KMS-11 (cell line): ENCODE measurements around the gene CFAP73.

Experiments used
- H2AFZ ChIP-seq: fragments of 200-600 bp; sonication (generic); 2 replicates; pipeline ENCODE4 v1.6.1; 2016; ENCODE audit warnings: antibody characterized with exemption, mixed run types, low read depth
- H3K27ac ChIP-seq: fragments of 200-600 bp; sonication (generic); 2 replicates; pipeline ENCODE4 v1.6.1; 2016; ENCODE audit warnings: mild to moderate bottlenecking, mixed run types
- H3K27me3 ChIP-seq: fragments of 200-600 bp; sonication (generic); 2 replicates; pipeline ENCODE4 v1.6.1; 2017; ENCODE audit warnings: mild to moderate bottlenecking, low read depth, mixed run types, moderate library complexity; ENCODE audit not compliant: insufficient read depth
- H3K36me3 ChIP-seq: fragments of 200-600 bp; sonication (generic); 2 replicates; pipeline ENCODE4 v1.6.1; 2017; ENCODE audit warnings: mild to moderate bottlenecking, mixed run types; ENCODE audit not compliant: insufficient read depth
- H3K4me1 ChIP-seq: fragments of 200-600 bp; sonication (generic); 2 replicates; pipeline ENCODE4 v1.6.1; 2016; ENCODE audit warnings: mild to moderate bottlenecking, low read depth, mixed run types; ENCODE audit not compliant: poor library complexity, severe bottlenecking
- H3K4me2 ChIP-seq: fragments of 200-600 bp; sonication (generic); 2 replicates; pipeline ENCODE4 v1.7.0; 2016; ENCODE audit warnings: mild to moderate bottlenecking, mixed run types
- H3K4me3 ChIP-seq: fragments of 200-600 bp; sonication (generic); IDR thresholded peaks from 2 replicates; pipeline ENCODE4 v1.6.1; 2017; ENCODE audit warnings: low read depth, low read length, mixed read lengths; ENCODE audit not compliant: insufficient read depth
- H3K79me2 ChIP-seq: fragments of 200-600 bp; sonication (generic); 2 replicates; pipeline ENCODE4 v1.6.1; 2016; ENCODE audit warnings: low read depth, mixed run types; ENCODE audit not compliant: insufficient read depth
- H3K9ac ChIP-seq: fragments of 200-600 bp; sonication (generic); 2 replicates; pipeline ENCODE4 v1.6.1; 2016; ENCODE audit warnings: mild to moderate bottlenecking, mixed run types
- H4K20me1 ChIP-seq: fragments of 200-600 bp; sonication (generic); 2 replicates; pipeline ENCODE4 v1.6.1; 2016; ENCODE audit warnings: mild to moderate bottlenecking, mixed run types; ENCODE audit not compliant: insufficient read depth
- CTCF ChIP-seq: fragments of 200-600 bp; sonication (generic); conservative IDR thresholded peaks from 2 replicates; pipeline ENCODE4 v1.6.1; 2017; ENCODE audit warnings: low read depth, mild to moderate bottlenecking, antibody characterized with exemption, low read length, moderate library complexity, mixed read lengths

CFAP73 gene

DNA sequence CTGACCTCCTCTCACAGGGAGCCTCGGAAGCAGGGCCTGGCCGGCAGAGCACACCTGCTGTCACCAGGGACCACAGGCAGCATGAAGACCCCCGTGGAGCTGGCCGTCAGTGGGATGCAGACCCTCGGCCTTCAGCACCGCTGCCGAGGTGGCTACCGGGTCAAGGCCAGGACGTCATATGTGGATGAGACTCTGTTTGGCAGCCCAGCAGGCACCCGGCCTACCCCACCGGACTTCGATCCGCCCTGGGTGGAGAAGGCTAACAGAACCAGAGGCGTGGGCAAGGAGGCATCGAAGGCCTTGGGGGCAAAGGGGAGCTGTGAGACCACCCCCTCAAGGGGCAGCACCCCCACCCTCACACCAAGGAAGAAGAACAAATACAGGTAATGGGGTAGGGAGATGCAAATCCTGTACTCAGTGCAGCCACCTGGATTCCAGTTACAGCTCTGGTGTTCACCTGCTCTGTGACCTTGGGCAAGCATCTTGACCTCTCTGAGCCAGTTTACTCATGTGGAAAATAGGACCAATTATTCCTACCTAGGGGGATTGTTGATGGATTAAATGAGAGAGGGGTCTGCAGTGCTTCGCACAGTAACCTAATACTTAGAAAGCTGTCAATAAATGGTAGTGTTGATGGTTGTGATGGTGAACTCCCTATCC is 37.3 kb downstream of the CFAP73 start:
- Histone ChIP-seq H3K27me3 (no peaks in the 10 kb centered on the region), H3K36me3 (no peaks in the 10 kb centered on the region), H3K4me1 (peaks cover 25% of the 10 kb centered on the region), H2AFZ (no peak overlapping the region), H3K9ac (no peak overlapping the region), H4K20me1 (no peaks in the 10 kb centered on the region), H3K4me2 (peak overlapping the region; percentile 51), H3K4me3 (no peak overlapping the region), H3K79me2 (peaks cover 26% of the 10 kb centered on the region), H3K27ac (no peak overlapping the region)
- TF ChIP-seq CTCF: no peak

- Histone ChIP-seq H3K79me2 (peaks cover under 1% of the 10 kb centered on the region), H3K27me3 (no peaks in the 10 kb centered on the region), H3K36me3 (no peaks in the 10 kb centered on the region), H3K27ac (no peak overlapping the region), H3K4me3 (no peak overlapping the region), H3K4me1 (peaks cover 16% of the 10 kb centered on the region), H4K20me1 (no peaks in the 10 kb centered on the region), H2AFZ (no peak overlapping the region), H3K4me2 (no peak overlapping the region), H3K9ac (no peak overlapping the region)
- no peak for TF ChIP-seq CTCF
Observed at GRCh38 chr12:113189361-113189760, 39.8 kb downstream of the CFAP73 start.

DNA sequence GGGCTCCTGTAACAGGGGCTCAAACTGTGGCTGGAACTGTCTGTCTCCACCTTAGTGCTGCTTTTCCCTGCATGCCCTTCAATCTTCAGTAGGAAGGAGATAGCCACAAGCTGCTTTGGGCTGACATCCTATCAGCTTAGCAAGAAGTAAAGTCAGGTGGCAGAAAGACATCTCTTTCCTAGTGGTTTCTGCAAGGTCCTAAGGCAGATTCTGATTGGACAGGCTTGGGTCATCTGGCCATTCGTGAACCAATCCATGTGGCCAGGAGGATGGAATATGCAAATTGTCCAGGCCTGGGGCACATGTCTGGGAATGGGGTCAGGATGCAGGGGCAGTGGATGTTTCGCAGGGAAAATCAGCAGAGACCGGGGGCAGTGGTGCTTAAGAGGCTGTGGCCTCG is 41.2 kb downstream of the CFAP73 start:
- Histone ChIP-seq H2AFZ (no peak overlapping the region), H3K79me2 (no peaks in the 10 kb centered on the region), H3K9ac (no peak overlapping the region), H3K36me3 (no peaks in the 10 kb centered on the region), H3K4me3 (no peak overlapping the region), H3K4me2 (no peak overlapping the region), H4K20me1 (no peaks in the 10 kb centered on the region), H3K27me3 (no peaks in the 10 kb centered on the region), H3K27ac (no peak overlapping the region), H3K4me1 (peaks cover 16% of the 10 kb centered on the region)
- TF ChIP-seq CTCF: no peak

DNA sequence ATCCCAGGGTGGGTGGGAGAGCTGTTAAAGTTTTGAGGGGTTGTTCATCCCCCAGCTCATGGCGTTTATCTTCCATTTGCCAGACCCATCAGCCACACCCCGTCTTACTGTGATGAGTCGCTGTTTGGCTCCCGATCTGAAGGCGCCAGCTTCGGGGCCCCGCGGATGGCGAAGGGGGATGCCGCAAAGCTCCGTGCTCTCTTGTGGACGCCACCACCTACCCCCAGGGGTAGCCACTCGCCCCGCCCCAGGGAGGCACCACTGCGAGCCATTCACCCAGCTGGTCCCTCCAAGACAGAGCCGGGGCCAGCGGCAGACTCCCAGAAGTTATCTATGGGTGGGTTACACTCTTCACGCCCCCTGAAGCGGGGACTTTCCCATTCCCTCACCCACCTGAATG is 41.7 kb downstream of the CFAP73 start:
- no peaks in the 10 kb centered on the region for H3K36me3 ChIP-seq
- TF ChIP-seq CTCF: no peak

More for the DNA sequence above, 41.7 kb downstream of the CFAP73 start:
- no peak overlapping the region for H3K4me2 ChIP-seq
- H3K4me3 ChIP-seq: no peak overlapping the region
- peaks cover 16% of the 10 kb centered on the region for H3K4me1 ChIP-seq
- H2AFZ ChIP-seq: no peak overlapping the region
- no peaks in the 10 kb centered on the region for H4K20me1 ChIP-seq
- H3K27me3 ChIP-seq: no peaks in the 10 kb centered on the region
- H3K79me2 ChIP-seq: no peaks in the 10 kb centered on the region
- H3K27ac ChIP-seq: no peak overlapping the region
- H3K9ac ChIP-seq: no peak overlapping the region
